ENCODE results near the gene RXFP4. TPM values are rescaled to one million over a fixed set of nuclear protein-coding genes. Genes with fewer than 3 reads are reported as not detected.

The RXFP4 gene
- total RNA-seq, 4 donors from 2014 or later = not detected

- Histone ChIP-seq H3K4me1 (peaks cover 0 to 8% of the 10 kb centered on the region in 2 donors), H3K36me3 (no peaks in the 10 kb centered on the region), H3K4me3 (no peak overlapping the region), H3K9me3 (no peaks in the 10 kb centered on the region), H3K27me3 (no peaks in the 10 kb centered on the region), H3K27ac (no peak overlapping the region)
- TF ChIP-seq CTCF (IDR thresholded peaks at IDR 0.05) (no peak), POLR2A (IDR thresholded peaks at IDR 0.05) (no peak)
- no peak for DNase-seq
- intact Hi-C loops (cut with DNase I; ENCODE audit: low total_unique reads) = no loop called here
These were observed 43.7 kb upstream of the RXFP4 start for GRCh38 chr1:155897746-155898145.

DNA sequence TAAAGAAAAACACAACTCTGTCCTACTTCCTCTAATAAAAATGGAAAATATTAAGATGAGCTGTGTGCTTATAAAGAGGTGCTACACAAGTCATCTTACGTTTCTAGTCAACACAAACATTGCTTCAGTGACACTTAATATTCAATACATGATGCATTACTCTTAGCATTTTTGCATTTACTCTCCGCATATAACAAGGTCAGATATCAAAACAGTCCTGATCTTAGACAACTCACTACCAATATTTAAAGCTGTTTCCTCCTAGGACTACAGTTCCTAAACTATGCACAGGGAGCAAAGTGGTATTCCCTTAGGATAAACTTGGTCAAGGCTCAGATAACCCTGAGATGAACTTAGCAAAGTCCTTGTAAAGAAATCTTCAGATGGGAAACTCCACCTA lies 42.5 kb upstream of the RXFP4 start:
- Histone ChIP-seq H3K9me3 (no peaks in the 10 kb centered on the region), H3K27ac (no peak overlapping the region), H3K4me3 (no peak overlapping the region), H3K27me3 (no peaks in the 10 kb centered on the region), H3K36me3 (no peaks in the 10 kb centered on the region), H3K4me1 (no peaks in the 10 kb centered on the region)
- intact Hi-C loops (cut with DNase I; ENCODE audit: low total_unique reads) = no loop called here
- no peak for TF ChIP-seq POLR2A (IDR thresholded peaks at IDR 0.05)
- no peak for TF ChIP-seq CTCF (IDR thresholded peaks at IDR 0.05)
- no peak for DNase-seq

- no peak overlapping the region for H3K4me3 ChIP-seq
- H3K36me3 ChIP-seq = no peaks in the 10 kb centered on the region
- no peaks in the 10 kb centered on the region for H3K9me3 ChIP-seq
- TF ChIP-seq POLR2A (IDR thresholded peaks at IDR 0.05) (no peak), CTCF (IDR thresholded peaks at IDR 0.05) (no peak)
- no peak for DNase-seq
- H3K27ac ChIP-seq = no peak overlapping the region
- intact Hi-C loops (cut with DNase I; ENCODE audit: low total_unique reads) = no loop called here
- no peaks in the 10 kb centered on the region for H3K27me3 ChIP-seq
- H3K4me1 ChIP-seq = no peaks in the 10 kb centered on the region
These were observed 41.8 kb upstream of the RXFP4 start for GRCh38 chr1:155899683-155900082.

DNA sequence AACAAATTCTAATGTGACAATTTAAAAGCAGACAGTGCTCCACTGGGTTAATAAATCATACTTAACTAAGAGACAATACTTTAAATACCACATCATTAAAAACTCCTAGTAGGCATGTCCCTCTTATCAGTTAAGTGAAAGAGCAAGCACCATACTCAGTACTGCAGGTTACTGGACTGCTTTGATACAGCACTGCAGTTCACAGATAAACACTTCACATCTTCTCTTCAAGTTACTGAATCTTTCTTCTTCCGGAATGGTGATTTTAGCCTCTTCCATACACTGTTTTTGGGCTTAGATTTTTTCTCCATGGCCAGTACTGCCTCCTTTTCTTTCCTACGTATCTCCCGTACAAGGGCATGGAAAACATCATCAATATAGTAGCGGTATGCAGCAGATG lies 41.3 kb upstream of the RXFP4 start:
- Histone ChIP-seq H3K27me3 (no peaks in the 10 kb centered on the region), H3K27ac (no peak overlapping the region), H3K4me3 (no peak overlapping the region), H3K36me3 (no peaks in the 10 kb centered on the region), H3K4me1 (no peaks in the 10 kb centered on the region), H3K9me3 (no peaks in the 10 kb centered on the region)
- DNase-seq = no peak
- intact Hi-C loops (cut with DNase I; ENCODE audit: low total_unique reads) = no loop called here
- TF ChIP-seq POLR2A (IDR thresholded peaks at IDR 0.05) (no peak), CTCF (IDR thresholded peaks at IDR 0.05) (no peak)

- TF ChIP-seq POLR2A (IDR thresholded peaks at IDR 0.05) (no peak), CTCF (IDR thresholded peaks at IDR 0.05) (no peak)
- intact Hi-C loops (cut with DNase I; ENCODE audit: low total_unique reads) = no loop called here
- no peak for DNase-seq
- Histone ChIP-seq H3K27ac (no peak overlapping the region), H3K36me3 (no peaks in the 10 kb centered on the region), H3K27me3 (no peaks in the 10 kb centered on the region), H3K4me3 (no peak overlapping the region), H3K9me3 (no peaks in the 10 kb centered on the region), H3K4me1 (no peaks in the 10 kb centered on the region)
These were observed 37.2 kb upstream of the RXFP4 start for GRCh38 chr1:155904261-155904660.
